Vagina (tissue), 2 donors: ENCODE data around the gene LNP1. TPM values are rescaled to one million over a fixed set of nuclear protein-coding genes. Genes with fewer than 3 reads are reported as not detected.

Experiments
- DNase-seq, 2 donors: peaks; one replicate each; pipeline ENCODE4 v3.0.0-alpha.2; 2017; ENCODE audit errors: extremely low spot score in 2 of 2
- H3K27ac ChIP-seq: fragments of 200-600 bp; sonication (generic); one replicate; pipeline ENCODE4 v1.5.1; 2019
- H3K27me3 ChIP-seq: fragments of 200-600 bp; sonication (generic); one replicate; pipeline ENCODE4 v1.5.1; 2019
- H3K36me3 ChIP-seq, 2 donors: fragments of 200-600 bp; sonication (generic); one replicate each; pipeline ENCODE4 v1.5.1; 2017 to 2019
- H3K4me1 ChIP-seq: fragments of 200-600 bp; sonication (generic); one replicate; pipeline ENCODE4 v1.5.1; 2019
- H3K4me3 ChIP-seq, 2 donors: fragments of 200-600 bp; sonication (generic); 1 replicate in 1 of 2; 2 replicates in 1 of 2; pipeline ENCODE4 v1.5.1; 2016 to 2019
- H3K9me3 ChIP-seq: fragments of 200-600 bp; sonication (generic); one replicate; pipeline ENCODE4 v1.5.1; 2019
- CTCF ChIP-seq, 3 experiments: fragments of 450-650 bp in 2 of 3; fragments of 200-600 bp in 1 of 3; sonication (generic) in 1 of 3; IDR thresholded peaks; one replicate each; pipeline ENCODE4 v1.5.1; 2017 to 2019; ENCODE audit warnings: antibody characterized with exemption in 3 of 3, mild to moderate bottlenecking in 2 of 3, moderate library complexity in 2 of 3
- POLR2A ChIP-seq, 2 donors: fragments of 450-650 bp; IDR thresholded peaks; one replicate each; pipeline ENCODE4 v1.6.1; 2017; ENCODE audit warnings: antibody characterized with exemption in 2 of 2, mild to moderate bottlenecking in 2 of 2, moderate library complexity in 2 of 2
- POLR2AphosphoS5 ChIP-seq, 2 donors: sonication (generic); formaldehyde crosslinking; IDR thresholded peaks; one replicate each; pipeline ENCODE4 v1.9.0; 2017; ENCODE audit warnings: antibody characterized with exemption in 2 of 2, mild to moderate bottlenecking in 2 of 2, low read depth in 1 of 2; ENCODE audit not compliant: insufficient read depth in 1 of 2
- intact Hi-C: fragments of 100-400 bp; cut with DNase I; formaldehyde crosslinking; loops from one replicate; pipeline ENCODE4 v1.15.1; 2023
- total RNA-seq: library from RNA; depleted of rRNA; stranded (reverse); fragments of >200 nt; gene quantifications from one replicate; pipeline ENCODE4 v1.2.3, GENCODE V29; 2016

The LNP1 gene
- total RNA-seq, 1 donor from 2014 or later: 4.4 TPM

- H3K4me1 ChIP-seq: no peaks in the 10 kb centered on the region
- intact Hi-C loops: no loop called here
- no peak for TF ChIP-seq CTCF (IDR thresholded peaks at IDR 0.05)
- no peaks in the 10 kb centered on the region for H3K27me3 ChIP-seq
- H3K27ac ChIP-seq: no peak overlapping the region
- peaks cover 0 to 56% of the 10 kb centered on the region in 2 donors for H3K36me3 ChIP-seq
- no peak for DNase-seq
- H3K9me3 ChIP-seq: no peaks in the 10 kb centered on the region
- H3K4me3 ChIP-seq: no peak overlapping the region
These were observed 32.9 kb upstream of the LNP1 start for GRCh38 chr3:100368441-100368840.

- no peak overlapping the region for H3K27ac ChIP-seq
- H3K9me3 ChIP-seq: no peaks in the 10 kb centered on the region
- no peaks in the 10 kb centered on the region for H3K27me3 ChIP-seq
- no peak overlapping the region for H3K4me3 ChIP-seq
- TF ChIP-seq POLR2A (IDR thresholded peaks at IDR 0.05) (no peak), CTCF (IDR thresholded peaks at IDR 0.05) (no peak), POLR2AphosphoS5 (IDR thresholded peaks at IDR 0.05; ENCODE audit: insufficient read depth in 1 of 2, low read depth in 1 of 2) (no peak)
- H3K36me3 ChIP-seq: peaks cover 0 to 48% of the 10 kb centered on the region in 2 donors
- no peaks in the 10 kb centered on the region for H3K4me1 ChIP-seq
- intact Hi-C loops: no loop called here
- DNase-seq: no peak
These were observed 30.6 kb upstream of the LNP1 start for GRCh38 chr3:100370756-100371155.

GRCh38 chr3:100374521-100374920, 26.8 kb upstream of the LNP1 start:
- H3K27me3 ChIP-seq: no peaks in the 10 kb centered on the region
- no peak overlapping the region for H3K27ac ChIP-seq
- DNase-seq: no peak
- H3K4me1 ChIP-seq: no peaks in the 10 kb centered on the region
- peaks cover 0 to 53% of the 10 kb centered on the region in 2 donors for H3K36me3 ChIP-seq
- intact Hi-C loops: no loop called here
- no peaks in the 10 kb centered on the region for H3K9me3 ChIP-seq
- no peak overlapping the region for H3K4me3 ChIP-seq
- no peak for TF ChIP-seq POLR2A (IDR thresholded peaks at IDR 0.05)
- TF ChIP-seq CTCF (IDR thresholded peaks at IDR 0.05): no peak
- no peak for TF ChIP-seq POLR2AphosphoS5 (IDR thresholded peaks at IDR 0.05; ENCODE audit: insufficient read depth in 1 of 2, low read depth in 1 of 2)

- no peak overlapping the region for H3K27ac ChIP-seq
- no peaks in the 10 kb centered on the region for H3K9me3 ChIP-seq
- H3K4me1 ChIP-seq: no peaks in the 10 kb centered on the region
- H3K4me3 ChIP-seq: no peak overlapping the region
- no peaks in the 10 kb centered on the region for H3K27me3 ChIP-seq
- intact Hi-C loops: no loop called here
- TF ChIP-seq POLR2A (IDR thresholded peaks at IDR 0.05) (no peak), POLR2AphosphoS5 (IDR thresholded peaks at IDR 0.05; ENCODE audit: insufficient read depth in 1 of 2, low read depth in 1 of 2) (no peak), CTCF (IDR thresholded peaks at IDR 0.05) (no peak)
- H3K36me3 ChIP-seq: peaks cover 0 to 59% of the 10 kb centered on the region in 2 donors
- DNase-seq: no peak
These were observed 25.0 kb upstream of the LNP1 start for GRCh38 chr3:100376301-100376700.

- Histone ChIP-seq H3K27me3 (no peaks in the 10 kb centered on the region), H3K36me3 (peaks cover 0 to 59% of the 10 kb centered on the region in 2 donors), H3K27ac (no peak overlapping the region), H3K4me1 (no peaks in the 10 kb centered on the region), H3K9me3 (peaks cover 7% of the 10 kb centered on the region), H3K4me3 (no peak overlapping the region)
- DNase-seq: no peak
- intact Hi-C loops: no loop called here
- TF ChIP-seq POLR2AphosphoS5 (IDR thresholded peaks at IDR 0.05; ENCODE audit: insufficient read depth in 1 of 2, low read depth in 1 of 2) (no peak), CTCF (IDR thresholded peaks at IDR 0.05) (no peak), POLR2A (IDR thresholded peaks at IDR 0.05) (no peak)
These were observed 16.4 kb upstream of the LNP1 start for GRCh38 chr3:100384733-100385525.
